HepG2 (cell line): Measurements from ENCODE around the gene FOXA1. TPM values are rescaled to one million over a fixed set of nuclear protein-coding genes. Genes with fewer than 3 reads are reported as not detected.

Experiments
- HNF1B ChIP-seq: sonication (generic); formaldehyde crosslinking; IDR thresholded peaks from 2 replicates; pipeline ENCODE4 v1.5.1; 2020; ENCODE audit warnings: mild to moderate bottlenecking, moderate library complexity, missing genetic modification reagents
- KAT2B ChIP-seq: fragments of 150-350 bp; IDR thresholded peaks from 2 replicates; pipeline ENCODE4 v1.6.1; 2014; ENCODE audit warnings: low read depth, low read length, borderline replicate concordance
- MIER2 ChIP-seq: IDR thresholded peaks from 2 replicates; pipeline ENCODE4 v1.6.1; 2016; ENCODE audit warnings: missing biosample characterization, missing genetic modification reagents
- SALL2 ChIP-seq: sonication (generic); formaldehyde crosslinking; IDR thresholded peaks from 2 replicates; pipeline ENCODE4 v1.8.1; 2023; ENCODE audit warnings: mild to moderate bottlenecking, missing genetic modification reagents, inconsistent platforms
- SP1 ChIP-seq, 2 experiments: fragments of 450-650 bp in 1 of 2; sonication (generic) in 1 of 2; formaldehyde crosslinking in 1 of 2; IDR thresholded peaks; 2 replicates each; pipeline versions ENCODE4 v1.4.0 to v1.6.1; 2016 to 2020; ENCODE audit warnings: missing genetic modification reagents in 1 of 2
- SYNCRIP ChIP-seq: fragments of 200-400 bp; formaldehyde crosslinking; IDR thresholded peaks from 2 replicates; pipeline ENCODE4 v1.6.1; 2018; ENCODE audit warnings: mild to moderate bottlenecking, low read depth, low read length; ENCODE audit not compliant: insufficient read depth
- ZBTB20 ChIP-seq: sonication (generic); formaldehyde crosslinking; IDR thresholded peaks from 2 replicates; pipeline ENCODE4 v1.8.1; 2023; ENCODE audit warnings: missing genetic modification reagents, low read depth, mild to moderate bottlenecking, borderline replicate concordance
- ZNF318 ChIP-seq: sonication (generic); formaldehyde crosslinking; IDR thresholded peaks from 2 replicates; pipeline ENCODE4 v1.4.0; 2020; ENCODE audit warnings: mild to moderate bottlenecking, missing genetic modification reagents
- ZNF383 ChIP-seq: sonication (generic); formaldehyde crosslinking; IDR thresholded peaks from 2 replicates; pipeline ENCODE4 v1.4.0; 2020; ENCODE audit warnings: missing genetic modification reagents, mild to moderate bottlenecking, borderline replicate concordance
- ZNF512B ChIP-seq: sonication (generic); formaldehyde crosslinking; IDR thresholded peaks from 2 replicates; pipeline ENCODE4 v1.5.1; 2020; ENCODE audit warnings: missing genetic modification reagents, mild to moderate bottlenecking, borderline replicate concordance
- ZSCAN5A ChIP-seq: sonication (generic); formaldehyde crosslinking; IDR thresholded peaks from 2 replicates; pipeline ENCODE4 v1.8.0; 2022; ENCODE audit warnings: mild to moderate bottlenecking, missing genetic modification reagents, borderline replicate concordance
- polyA plus RNA-seq, 8 experiments: library from polyadenylated mRNA; depleted of rRNA in 3 of 8; stranded (reverse) in 7 of 8; unstranded in 1 of 8; fragments of >200 nt; fragmentation: Illumina TruSeq in 4 of 8; extraction: Trizol in 4 of 8; gene quantifications; 2 replicates each; pipeline versions ENCODE4 v1.2.1 to v1.2.3, GENCODE V29; 2011 to 2016; ENCODE audit warnings: low read depth in 4 of 8, missing spikeins in 1 of 8, mixed read lengths in 1 of 8; ENCODE audit not compliant: insufficient read depth in 1 of 8
- total RNA-seq, 5 experiments: library from RNA; depleted of rRNA; stranded (reverse); fragments of >200 nt; fragmentation: Illumina TruSeq; extraction: Trizol; gene quantifications; 2 replicates each; pipeline ENCODE4 v1.2.3, GENCODE V29; 2016; ENCODE audit warnings: low read depth in 1 of 5

Gene FOXA1
- total and polyA plus RNA-seq, 2 of the 13 experiments (the other 11 are each of a cell fraction or from before 2014, with no cell fraction given): 43.4 to 58.6 TPM

GRCh38 chr14:37602605-37603453 is 7.8 kb upstream of the FOXA1 start (continued):
- TF ChIP-seq ZSCAN5A (CRISPR knock-in tag) (peak; percentile 75; the same call in 1 of the 2 replicates), HNF1B (CRISPR knock-in tag) (peak; percentile 96), SALL2 (CRISPR knock-in tag) (peak; percentile 63; the same call in 1 of the 2 replicates), ZNF383 (CRISPR knock-in tag) (no peak), ZNF512B (CRISPR knock-in tag) (peak; percentile 20; the same call in 1 of the 2 replicates), KAT2B (no peak), MIER2 (CRISPR knock-in tag) (peak; percentile 70; the same call in 1 of the 2 replicates), SYNCRIP (no peak), ZNF318 (CRISPR knock-in tag) (no peak), ZBTB20 (CRISPR knock-in tag) (peak; percentile 60; the same call in 1 of the 2 replicates), SP1 (IDR thresholded peaks at IDR 0.05) (no peak), SP1 (CRISPR knock-in tag; IDR thresholded peaks at IDR 0.05) (no peak)
